ENCODE measurements around the gene RASL10B. TPM values are rescaled to one million over a fixed set of nuclear protein-coding genes. Genes with fewer than 3 reads are reported as not detected.

Gene RASL10B
- total RNA-seq, 2 experiments from 2014 or later = not detected

DNA sequence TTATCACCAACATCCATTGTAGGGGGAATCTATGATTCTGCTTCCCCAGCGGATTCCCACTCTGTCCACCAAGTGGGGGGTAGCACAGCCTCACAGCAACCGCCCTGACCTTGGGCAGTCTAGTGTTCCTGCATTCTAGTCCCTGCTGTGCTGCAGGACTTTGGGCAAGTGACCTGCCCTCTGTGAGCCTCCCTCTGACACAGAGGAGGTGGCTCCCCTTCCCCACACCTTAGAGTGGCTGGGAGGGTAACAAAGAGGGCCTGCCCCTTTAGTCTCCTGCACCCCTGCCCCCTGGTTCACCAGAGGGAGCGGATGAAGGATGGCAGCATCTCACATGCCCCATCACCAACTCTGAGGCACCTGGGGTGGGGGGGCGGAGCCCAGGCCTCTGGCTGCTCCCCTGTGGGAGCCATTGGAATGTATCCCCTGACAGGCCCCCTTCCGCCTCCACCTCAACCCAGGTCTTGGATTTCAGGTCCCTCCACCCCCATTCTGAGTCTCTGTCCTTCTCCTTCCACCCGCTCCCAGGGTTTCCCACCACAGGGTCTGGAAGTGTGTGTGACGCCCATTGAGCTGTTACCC lies 11.5 kb downstream of the RASL10B start:
- ChIA-PET POLR2A (no interaction called here), CTCF (ENCODE audit: unreplicated experiment) (no interaction called here)
- Histone ChIP-seq H3K79me2 (ENCODE audit: insufficient read depth, low read depth, low read length) (no peaks in the 10 kb centered on the region), H2AFZ (ENCODE audit: low read length) (no peak overlapping the region), H3K27ac (ENCODE audit: low read depth, low read length, poor library complexity, severe bottlenecking) (no peak overlapping the region), H3K4me3 (ENCODE audit: low read depth, low read length, poor library complexity, severe bottlenecking) (no peak overlapping the region), H3K4me1 (ENCODE audit: insufficient read depth, low read length, poor library complexity, severe bottlenecking) (no peaks in the 10 kb centered on the region), H3K4me2 (ENCODE audit: low read length) (no peak overlapping the region), H3K9me3 (ENCODE audit: low read length) (no peaks in the 10 kb centered on the region), H4K20me1 (ENCODE audit: insufficient read depth, low read length) (no peaks in the 10 kb centered on the region), H3K36me3 (ENCODE audit: insufficient read depth, low read length) (no peaks in the 10 kb centered on the region), H3K9me2 (ENCODE audit: insufficient read depth, low read length) (no peaks in the 10 kb centered on the region)
- no peak for TF ChIP-seq EZH2phosphoT487 (IDR thresholded peaks at IDR 0.05; ENCODE audit: borderline replicate concordance, low read depth, low read length)
- TF ChIP-seq, protein P1, sequence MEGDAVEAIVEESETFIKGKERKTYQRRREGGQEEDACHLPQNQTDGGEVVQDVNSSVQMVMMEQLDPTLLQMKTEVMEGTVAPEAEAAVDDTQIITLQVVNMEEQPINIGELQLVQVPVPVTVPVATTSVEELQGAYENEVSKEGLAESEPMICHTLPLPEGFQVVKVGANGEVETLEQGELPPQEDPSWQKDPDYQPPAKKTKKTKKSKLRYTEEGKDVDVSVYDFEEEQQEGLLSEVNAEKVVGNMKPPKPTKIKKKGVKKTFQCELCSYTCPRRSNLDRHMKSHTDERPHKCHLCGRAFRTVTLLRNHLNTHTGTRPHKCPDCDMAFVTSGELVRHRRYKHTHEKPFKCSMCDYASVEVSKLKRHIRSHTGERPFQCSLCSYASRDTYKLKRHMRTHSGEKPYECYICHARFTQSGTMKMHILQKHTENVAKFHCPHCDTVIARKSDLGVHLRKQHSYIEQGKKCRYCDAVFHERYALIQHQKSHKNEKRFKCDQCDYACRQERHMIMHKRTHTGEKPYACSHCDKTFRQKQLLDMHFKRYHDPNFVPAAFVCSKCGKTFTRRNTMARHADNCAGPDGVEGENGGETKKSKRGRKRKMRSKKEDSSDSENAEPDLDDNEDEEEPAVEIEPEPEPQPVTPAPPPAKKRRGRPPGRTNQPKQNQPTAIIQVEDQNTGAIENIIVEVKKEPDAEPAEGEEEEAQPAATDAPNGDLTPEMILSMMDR (conservative IDR thresholded peaks at IDR 0.05; ENCODE audit: low read length) = no peak
- no peak for DNase-seq (ENCODE audit: low spot score)
- intact Hi-C loops (cut with micrococcal nuclease; ENCODE audit: unreplicated experiment) = no loop called here
- no TSS peak for BruUV-seq (replicated peaks)

DNA sequence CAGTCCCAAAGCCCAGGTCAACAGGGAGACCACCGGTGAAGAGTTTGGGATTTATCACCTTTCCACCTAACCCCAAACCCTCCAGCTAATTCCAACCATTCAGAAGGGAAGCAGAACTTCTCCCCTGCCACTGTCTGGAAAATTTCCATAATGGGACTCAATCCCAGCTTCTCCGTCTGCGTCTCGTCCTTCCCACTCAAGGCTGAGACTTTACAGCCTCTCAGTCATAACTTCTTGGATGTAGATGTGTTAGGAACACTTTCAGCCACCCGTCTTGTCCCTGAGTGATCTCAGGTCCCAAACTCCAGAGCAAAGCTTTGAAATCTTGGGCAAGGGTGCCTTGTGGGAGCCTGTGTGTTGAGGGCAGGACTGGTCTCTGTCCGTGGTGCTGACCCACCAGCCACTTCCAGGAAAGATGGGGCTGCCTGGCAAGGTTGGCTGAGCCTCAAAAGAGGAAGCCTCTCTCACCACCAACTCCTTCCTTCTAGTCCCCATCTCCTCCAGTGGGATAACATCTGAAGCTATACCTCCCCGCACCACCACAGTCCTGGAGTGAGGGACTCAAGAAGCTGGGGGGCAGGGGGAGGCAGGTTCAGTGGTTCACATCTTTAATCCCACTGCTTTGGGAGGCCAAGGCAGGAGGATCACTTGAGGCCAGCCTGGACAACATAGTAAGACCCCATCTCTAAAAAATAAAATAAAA lies 12.3 kb downstream of the RASL10B start:
- Histone ChIP-seq H3K4me3 (ENCODE audit: low read depth, low read length, poor library complexity, severe bottlenecking) (no peak overlapping the region), H3K9me3 (ENCODE audit: low read length) (no peaks in the 10 kb centered on the region), H3K79me2 (ENCODE audit: insufficient read depth, low read depth, low read length) (no peaks in the 10 kb centered on the region), H3K27ac (ENCODE audit: low read depth, low read length, poor library complexity, severe bottlenecking) (no peak overlapping the region), H3K36me3 (ENCODE audit: insufficient read depth, low read length) (no peaks in the 10 kb centered on the region), H3K4me1 (ENCODE audit: insufficient read depth, low read length, poor library complexity, severe bottlenecking) (no peaks in the 10 kb centered on the region), H3K4me2 (ENCODE audit: low read length) (no peak overlapping the region), H3K9me2 (ENCODE audit: insufficient read depth, low read length) (no peaks in the 10 kb centered on the region), H4K20me1 (ENCODE audit: insufficient read depth, low read length) (no peaks in the 10 kb centered on the region), H2AFZ (ENCODE audit: low read length) (no peak overlapping the region)
- POLR2A ChIA-PET = no interaction called here
- BruUV-seq (replicated peaks) = no TSS peak
- intact Hi-C loops (cut with micrococcal nuclease; ENCODE audit: unreplicated experiment) = no loop called here
- CTCF ChIA-PET (ENCODE audit: unreplicated experiment) = no interaction called here
- DNase-seq (ENCODE audit: low spot score) = peak; percentile 25
- TF ChIP-seq EZH2phosphoT487 (IDR thresholded peaks at IDR 0.05; ENCODE audit: borderline replicate concordance, low read depth, low read length) = no peak
- TF ChIP-seq, protein P1 (conservative IDR thresholded peaks at IDR 0.05; ENCODE audit: low read length) = no peak

DNA sequence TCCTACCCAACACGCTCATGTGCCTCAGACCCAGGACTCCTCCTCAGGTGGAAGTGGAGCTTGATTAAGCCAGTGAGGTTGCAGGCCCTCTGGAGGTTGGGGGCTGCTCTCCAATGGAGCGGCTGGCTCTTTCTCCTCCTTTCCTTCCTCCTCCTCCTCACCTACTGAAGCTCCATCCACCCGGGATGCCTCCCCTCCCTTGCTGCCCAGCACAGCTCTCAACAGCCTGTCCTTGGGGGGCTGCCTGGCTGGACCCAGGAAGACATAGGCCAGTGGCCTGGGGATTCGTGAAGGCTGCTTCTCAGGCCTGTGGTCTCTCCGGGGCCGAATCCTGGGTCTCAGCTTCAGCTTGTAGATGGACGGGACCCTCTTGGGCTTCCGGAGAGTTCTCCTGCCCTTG lies 13.4 kb downstream of the RASL10B start:
- no peak overlapping the region for H2AFZ ChIP-seq (ENCODE audit: low read length)
- no peaks in the 10 kb centered on the region for H4K20me1 ChIP-seq (ENCODE audit: insufficient read depth, low read length)
- H3K79me2 ChIP-seq (ENCODE audit: insufficient read depth, low read depth, low read length) = no peaks in the 10 kb centered on the region
- DNase-seq (ENCODE audit: low spot score) = no peak
- TF ChIP-seq, protein P1 (conservative IDR thresholded peaks at IDR 0.05; ENCODE audit: low read length) = no peak
- intact Hi-C loops (cut with micrococcal nuclease; ENCODE audit: unreplicated experiment) = loop anchor here (5.0 kb wide), 1 partner anchor 203 kb away; no protein-coding TSS in a partner anchor
- H3K4me1 ChIP-seq (ENCODE audit: insufficient read depth, low read length, poor library complexity, severe bottlenecking) = no peaks in the 10 kb centered on the region
- no peak overlapping the region for H3K4me2 ChIP-seq (ENCODE audit: low read length)
- no TSS peak for BruUV-seq (replicated peaks)
- POLR2A ChIA-PET = interaction anchor here (1.0 kb wide), 1 partner anchor 132 kb away, joined by 4 read pairs; no protein-coding TSS in a partner anchor
- CTCF ChIA-PET (ENCODE audit: unreplicated experiment) = no interaction called here
- H3K9me2 ChIP-seq (ENCODE audit: insufficient read depth, low read length) = no peaks in the 10 kb centered on the region
- no peak overlapping the region for H3K4me3 ChIP-seq (ENCODE audit: low read depth, low read length, poor library complexity, severe bottlenecking)
- no peaks in the 10 kb centered on the region for H3K36me3 ChIP-seq (ENCODE audit: insufficient read depth, low read length)
- H3K9me3 ChIP-seq (ENCODE audit: low read length) = no peaks in the 10 kb centered on the region
- no peak overlapping the region for H3K27ac ChIP-seq (ENCODE audit: low read depth, low read length, poor library complexity, severe bottlenecking)

All from OCI-LY7 (cell line).